GM18502 (cell line): ENCODE results near the gene CRYZL1.

Source experiments
- ATAC-seq: cut with Tn5 transposase; IDR thresholded peaks from one replicate; pipeline ENCODE4 v1.9.1; 2021; ENCODE audit warnings: mild to moderate bottlenecking; ENCODE audit not compliant: unreplicated experiment, poor library complexity

The CRYZL1 gene

GRCh38 chr21:33569991-33570390 lies 71.5 kb downstream of the CRYZL1 start:
- no peak for ATAC-seq

DNA sequence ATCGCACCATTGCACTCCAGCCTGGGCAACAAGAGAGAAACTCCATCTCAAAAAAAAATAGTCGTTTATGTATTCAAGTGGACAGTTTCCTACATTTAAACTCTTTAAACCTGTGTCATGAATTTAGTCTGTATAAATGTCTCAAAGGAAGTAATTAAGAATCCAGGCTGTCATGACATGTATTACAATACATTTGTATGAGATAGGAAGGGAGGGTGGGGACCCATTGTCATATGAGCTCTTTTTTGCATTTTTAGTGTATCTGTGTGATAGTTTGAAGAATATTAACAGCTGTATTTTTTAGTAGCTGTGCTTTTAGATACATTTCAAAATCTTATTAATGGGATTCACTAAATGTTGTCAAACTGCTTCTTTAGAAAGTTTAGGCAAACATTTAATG lies 73.1 kb downstream of the CRYZL1 start:
- ATAC-seq: no peak

- no peak for ATAC-seq
Measured at GRCh38 chr21:33567914-33568313, 73.6 kb downstream of the CRYZL1 start.

DNA sequence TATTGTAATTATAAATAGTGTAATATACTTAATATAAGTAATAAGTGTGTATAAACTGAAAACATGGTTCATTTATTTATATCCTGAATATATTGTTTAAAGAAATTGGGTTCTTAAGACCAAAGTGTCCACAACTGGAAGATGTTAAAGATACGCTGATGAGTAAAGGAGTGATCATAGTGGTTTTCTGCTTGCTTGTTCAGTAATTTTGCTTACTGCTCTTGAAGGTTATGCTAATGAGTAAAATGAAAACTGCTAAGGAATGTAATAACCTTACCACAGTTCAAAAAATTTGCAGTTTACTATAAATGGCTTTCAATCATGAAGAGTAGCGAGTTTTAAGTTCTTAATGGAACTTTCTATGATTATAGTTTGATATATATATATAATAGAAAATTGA lies 75.0 kb downstream of the CRYZL1 start:
- no peak for ATAC-seq

DNA sequence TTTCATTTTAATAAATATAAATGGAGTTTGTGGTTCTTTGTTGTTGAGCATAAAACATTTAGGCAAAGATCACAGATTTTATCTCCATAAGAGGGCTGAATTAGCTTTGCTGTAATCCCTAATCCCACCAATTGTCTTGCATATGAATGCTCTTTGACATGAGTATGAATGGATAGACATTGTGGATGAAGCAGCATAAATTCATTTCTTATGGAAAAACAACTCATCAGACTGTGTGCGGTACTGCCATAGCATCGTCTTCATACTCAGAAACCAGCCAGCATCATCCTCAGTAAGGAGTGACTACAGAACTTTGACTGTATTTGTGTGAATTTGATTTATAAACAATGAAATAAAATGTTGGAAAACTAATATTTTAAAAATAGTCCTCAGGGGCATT lies 79.2 kb downstream of the CRYZL1 start:
- ATAC-seq: no peak

DNA sequence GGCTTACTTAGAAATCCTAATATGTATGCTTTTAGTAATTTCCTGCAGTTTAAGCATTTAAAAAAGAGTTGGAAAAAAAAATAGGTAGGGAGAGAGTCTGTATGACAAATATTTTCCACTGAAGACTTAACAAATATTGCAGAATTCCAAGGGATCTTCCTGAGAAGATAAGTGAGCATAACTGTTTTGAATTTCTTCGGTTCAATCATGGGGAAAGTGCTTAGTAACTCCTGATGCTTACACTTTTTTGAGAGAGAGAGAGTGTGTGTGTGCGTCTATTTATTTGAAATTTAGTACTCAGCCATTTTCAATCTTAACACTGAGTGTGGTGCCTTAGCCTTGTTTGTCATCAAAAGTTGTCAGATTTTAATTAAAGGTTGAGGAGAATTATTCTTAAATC lies 80.2 kb downstream of the CRYZL1 start:
- ATAC-seq: no peak

GRCh38 chr21:33560965-33561364 lies 80.6 kb downstream of the CRYZL1 start:
- no peak for ATAC-seq

- no peak for ATAC-seq
Measured at GRCh38 chr21:33559813-33560212, 81.7 kb downstream of the CRYZL1 start.

- no peak for ATAC-seq
Measured at GRCh38 chr21:33558777-33559421, 82.6 kb downstream of the CRYZL1 start.

GRCh38 chr21:33557447-33557846 lies 84.1 kb downstream of the CRYZL1 start:
- ATAC-seq: no peak

GRCh38 chr21:33554982-33555344 lies 86.6 kb downstream of the CRYZL1 start:
- no peak for ATAC-seq

DNA sequence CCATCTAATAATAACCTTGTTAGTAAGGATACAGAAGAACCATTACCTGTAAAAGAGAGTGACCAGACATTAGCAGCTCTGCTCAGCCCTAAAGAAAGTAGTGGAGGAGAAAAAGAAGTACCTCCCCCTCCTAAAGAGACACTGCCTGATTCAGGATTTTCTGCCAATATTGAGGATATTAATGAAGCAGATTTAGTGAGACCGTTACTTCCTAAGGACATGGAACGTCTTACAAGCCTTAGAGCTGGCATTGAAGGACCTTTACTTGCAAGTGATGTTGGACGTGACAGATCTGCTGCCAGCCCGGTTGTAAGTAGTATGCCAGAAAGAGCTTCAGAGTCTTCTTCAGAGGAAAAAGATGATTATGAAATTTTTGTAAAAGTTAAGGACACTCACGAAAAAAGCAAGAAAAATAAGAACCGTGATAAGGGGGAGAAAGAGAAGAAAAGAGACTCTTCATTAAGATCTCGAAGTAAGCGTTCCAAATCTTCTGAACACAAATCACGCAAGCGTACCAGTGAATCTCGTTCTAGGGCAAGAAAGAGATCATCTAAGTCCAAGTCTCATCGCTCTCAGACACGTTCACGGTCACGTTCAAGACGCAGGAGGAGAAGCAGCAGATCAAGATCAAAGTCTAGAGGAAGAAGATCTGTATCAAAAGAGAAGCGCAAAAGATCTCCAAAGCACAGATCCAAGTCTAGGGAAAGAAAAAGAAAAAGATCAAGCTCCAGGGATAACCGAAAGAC lies 87.1 kb downstream of the CRYZL1 start:
- ATAC-seq: no peak

GRCh38 chr21:33552999-33553598 lies 88.4 kb downstream of the CRYZL1 start:
- no peak for ATAC-seq

DNA sequence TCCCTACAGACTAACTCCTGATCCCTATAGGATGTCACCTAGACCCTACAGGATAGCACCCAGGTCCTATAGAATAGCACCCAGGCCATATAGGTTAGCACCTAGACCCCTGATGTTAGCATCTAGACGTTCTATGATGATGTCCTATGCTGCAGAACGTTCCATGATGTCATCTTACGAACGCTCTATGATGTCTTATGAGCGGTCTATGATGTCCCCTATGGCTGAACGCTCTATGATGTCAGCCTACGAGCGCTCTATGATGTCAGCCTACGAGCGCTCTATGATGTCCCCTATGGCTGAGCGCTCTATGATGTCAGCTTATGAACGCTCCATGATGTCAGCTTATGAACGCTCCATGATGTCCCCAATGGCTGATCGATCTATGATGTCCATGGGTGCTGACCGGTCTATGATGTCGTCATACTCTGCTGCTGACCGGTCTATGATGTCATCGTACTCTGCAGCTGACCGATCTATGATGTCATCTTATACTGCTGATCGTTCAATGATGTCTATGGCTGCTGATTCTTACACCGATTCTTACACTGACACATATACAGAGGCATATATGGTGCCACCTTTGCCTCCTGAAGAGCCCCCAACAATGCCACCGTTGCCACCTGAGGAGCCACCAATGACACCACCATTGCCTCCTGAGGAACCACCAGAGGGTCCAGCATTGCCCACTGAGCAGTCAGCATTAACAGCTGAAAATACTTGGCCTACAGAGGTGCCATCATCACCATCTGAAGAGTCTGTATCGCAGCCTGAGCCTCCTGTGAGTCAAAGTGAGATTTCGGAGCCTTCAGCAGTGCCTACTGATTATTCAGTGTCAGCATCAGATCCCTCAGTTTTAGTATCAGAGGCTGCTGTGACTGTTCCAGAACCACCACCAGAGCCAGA lies 89.2 kb downstream of the CRYZL1 start:
- ATAC-seq: no peak

DNA sequence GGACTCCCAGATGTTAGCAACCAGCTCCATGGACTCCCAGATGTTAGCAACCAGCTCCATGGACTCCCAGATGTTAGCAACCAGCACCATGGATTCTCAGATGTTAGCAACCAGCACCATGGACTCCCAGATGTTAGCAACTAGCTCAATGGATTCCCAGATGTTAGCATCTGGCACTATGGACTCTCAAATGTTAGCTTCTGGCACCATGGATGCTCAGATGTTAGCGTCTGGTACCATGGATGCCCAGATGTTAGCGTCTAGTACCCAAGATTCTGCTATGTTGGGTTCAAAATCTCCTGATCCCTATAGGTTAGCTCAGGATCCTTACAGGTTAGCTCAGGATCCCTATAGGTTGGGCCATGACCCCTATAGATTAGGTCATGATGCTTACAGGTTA lies 89.9 kb downstream of the CRYZL1 start:
- no peak for ATAC-seq

- ATAC-seq: no peak
Measured at GRCh38 chr21:33550772-33551660, 90.5 kb downstream of the CRYZL1 start.

- no peak for ATAC-seq
Measured at GRCh38 chr21:33549848-33550771, 91.4 kb downstream of the CRYZL1 start.

DNA sequence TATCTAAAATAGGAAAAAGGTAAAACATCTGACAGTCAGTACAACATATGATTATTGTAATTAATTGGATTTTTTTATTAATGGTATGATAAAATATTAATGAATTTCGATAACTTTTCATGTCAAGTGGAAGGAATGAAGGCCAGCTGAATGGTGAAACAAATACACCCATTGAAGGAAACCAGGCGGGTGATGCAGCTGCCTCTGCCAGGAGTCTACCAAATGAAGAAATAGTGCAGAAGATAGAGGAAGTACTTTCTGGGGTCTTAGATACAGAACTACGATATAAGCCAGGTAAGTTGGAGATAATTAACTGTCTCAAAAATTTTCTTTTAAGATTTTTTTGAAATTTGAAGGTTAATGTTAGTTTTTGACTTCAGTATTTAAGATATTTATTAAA lies 95.5 kb downstream of the CRYZL1 start:
- ATAC-seq: no peak
